Smooth muscle cell (in vitro differentiated cells): ENCODE measurements around the gene CALHM1. TPM values are rescaled to one million over a fixed set of nuclear protein-coding genes. Genes with fewer than 3 reads are reported as not detected.

Experiments used
- DNase-seq: peaks from one replicate; lab custom pipeline; 2025; ENCODE audit not compliant: unreplicated experiment; lab: John Stamatoyannopoulos, UW
- H2AFZ ChIP-seq: fragments of 200-600 bp; sonication (generic); 2 replicates; pipeline ENCODE4 v1.6.0; 2016; ENCODE audit warnings: antibody characterized with exemption, low read depth, mild to moderate bottlenecking
- H3F3A ChIP-seq: fragments of 200-600 bp; sonication (generic); 2 replicates; pipeline ENCODE4 v1.6.0; 2017; ENCODE audit warnings: antibody characterized with exemption, low read depth
- H3K27ac ChIP-seq: fragments of 200-600 bp; sonication (generic); 2 replicates; pipeline ENCODE4 v1.5.1; 2016; ENCODE audit warnings: low read depth, mild to moderate bottlenecking
- H3K27me3 ChIP-seq: fragments of 200-600 bp; sonication (generic); 2 replicates; pipeline ENCODE4 v1.6.1; 2016; ENCODE audit warnings: low read depth, mild to moderate bottlenecking
- H3K36me3 ChIP-seq: fragments of 200-600 bp; sonication (generic); 2 replicates; pipeline ENCODE4 v1.5.1; 2016; ENCODE audit warnings: low read depth
- H3K4me1 ChIP-seq: fragments of 200-600 bp; sonication (generic); 2 replicates; pipeline ENCODE4 v1.5.1; 2016; ENCODE audit warnings: low read depth
- H3K4me2 ChIP-seq: fragments of 200-600 bp; sonication (generic); 2 replicates; pipeline ENCODE4 v1.6.0; 2016; ENCODE audit warnings: mild to moderate bottlenecking
- H3K4me3 ChIP-seq: fragments of 200-600 bp; sonication (generic); 2 replicates; pipeline ENCODE4 v1.5.1; 2016; ENCODE audit warnings: mild to moderate bottlenecking
- H3K79me2 ChIP-seq: fragments of 200-600 bp; sonication (generic); 2 replicates; pipeline ENCODE4 v1.6.0; 2016; ENCODE audit warnings: low read depth, mild to moderate bottlenecking
- H3K9ac ChIP-seq: fragments of 200-600 bp; sonication (generic); 2 replicates; pipeline ENCODE4 v1.6.0; 2016; ENCODE audit warnings: low read depth
- H3K9me3 ChIP-seq: fragments of 200-600 bp; sonication (generic); replicated peaks from 2 replicates; pipeline ENCODE4 v1.5.1; 2016; ENCODE audit warnings: low read depth
- H4K20me1 ChIP-seq: fragments of 200-600 bp; sonication (generic); 2 replicates; pipeline ENCODE4 v1.6.0; 2016; ENCODE audit warnings: low read depth
- WGBS: methylation state at CpG from one replicate; pipeline ENCODE4 v1.1.7; 2016; ENCODE audit warnings: low lambda C conversion rate; 5-methylcytosine and 5-hydroxymethylcytosine counted together
- polyA plus RNA-seq: library from polyadenylated mRNA; unstranded; fragments of >200 nt; fragmentation: Nextera tagmentation; extraction: Ambion mirVana; gene quantifications from 2 replicates; pipeline ENCODE4 v1.2.1, GENCODE V29; 2016
- total RNA-seq: library from RNA; depleted of rRNA; stranded (reverse); fragments of >200 nt; gene quantifications from 2 replicates; pipeline ENCODE4 v1.2.3, GENCODE V29; 2014
- TF ChIP-seq, protein P1 (sequence below): fragments of 200-600 bp; sonication (generic); IDR thresholded peaks from 2 replicates; pipeline ENCODE4 v1.5.1; 2017; ENCODE audit warnings: borderline replicate concordance, mild to moderate bottlenecking, antibody characterized with exemption; ENCODE audit not compliant: insufficient read depth, poor library complexity, severe bottlenecking

Gene CALHM1
- total and polyA plus RNA-seq, 2 experiments from 2014 or later, result 0.05 TPM; not detected in 1

DNA sequence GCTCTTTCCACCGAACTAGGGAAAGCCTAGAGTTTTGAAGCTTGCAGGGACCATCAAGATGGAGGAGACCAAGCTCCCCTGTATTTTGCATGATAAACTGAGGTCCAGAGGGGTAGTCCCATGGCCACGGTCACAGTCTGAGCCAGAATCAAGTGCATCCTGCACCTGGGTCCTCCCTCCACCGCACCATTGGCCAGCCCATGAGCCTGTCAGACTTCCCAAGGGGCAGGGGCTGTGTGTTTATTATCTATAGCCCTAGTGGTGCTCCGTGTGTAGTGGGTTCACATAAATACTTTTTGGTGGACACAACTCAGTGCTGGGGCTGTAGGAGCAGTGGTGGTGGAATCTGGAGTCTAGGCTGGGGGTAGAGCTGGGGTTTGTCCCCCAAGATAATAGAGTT, 16.7 kb upstream of the CALHM1 start:
- Histone ChIP-seq H3K4me1 (peaks cover 6% of the 10 kb centered on the region), H3K27me3 (no peaks in the 10 kb centered on the region), H3K27ac (no peak overlapping the region), H3K4me2 (no peak overlapping the region), H4K20me1 (no peaks in the 10 kb centered on the region), H2AFZ (no peak overlapping the region), H3K4me3 (no peak overlapping the region), H3K9me3 (no peaks in the 10 kb centered on the region), H3K36me3 (no peaks in the 10 kb centered on the region), H3F3A (no peaks in the 10 kb centered on the region), H3K9ac (no peak overlapping the region), H3K79me2 (no peaks in the 10 kb centered on the region)
- TF ChIP-seq, protein P1, sequence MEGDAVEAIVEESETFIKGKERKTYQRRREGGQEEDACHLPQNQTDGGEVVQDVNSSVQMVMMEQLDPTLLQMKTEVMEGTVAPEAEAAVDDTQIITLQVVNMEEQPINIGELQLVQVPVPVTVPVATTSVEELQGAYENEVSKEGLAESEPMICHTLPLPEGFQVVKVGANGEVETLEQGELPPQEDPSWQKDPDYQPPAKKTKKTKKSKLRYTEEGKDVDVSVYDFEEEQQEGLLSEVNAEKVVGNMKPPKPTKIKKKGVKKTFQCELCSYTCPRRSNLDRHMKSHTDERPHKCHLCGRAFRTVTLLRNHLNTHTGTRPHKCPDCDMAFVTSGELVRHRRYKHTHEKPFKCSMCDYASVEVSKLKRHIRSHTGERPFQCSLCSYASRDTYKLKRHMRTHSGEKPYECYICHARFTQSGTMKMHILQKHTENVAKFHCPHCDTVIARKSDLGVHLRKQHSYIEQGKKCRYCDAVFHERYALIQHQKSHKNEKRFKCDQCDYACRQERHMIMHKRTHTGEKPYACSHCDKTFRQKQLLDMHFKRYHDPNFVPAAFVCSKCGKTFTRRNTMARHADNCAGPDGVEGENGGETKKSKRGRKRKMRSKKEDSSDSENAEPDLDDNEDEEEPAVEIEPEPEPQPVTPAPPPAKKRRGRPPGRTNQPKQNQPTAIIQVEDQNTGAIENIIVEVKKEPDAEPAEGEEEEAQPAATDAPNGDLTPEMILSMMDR, result no peak
- WGBS, result 86% methylated on average over 4 of the region's 4 CpGs
- no peak for DNase-seq

GRCh38 chr10:103474077-103474476, 15.4 kb upstream of the CALHM1 start:
- H3K4me1 ChIP-seq, result peaks cover 6% of the 10 kb centered on the region
- DNase-seq, result no peak
- H3K79me2 ChIP-seq, result no peaks in the 10 kb centered on the region
- TF ChIP-seq, protein P1, result no peak
- no peaks in the 10 kb centered on the region for H3F3A ChIP-seq
- H3K27me3 ChIP-seq, result no peaks in the 10 kb centered on the region
- H3K4me2 ChIP-seq, result no peak overlapping the region
- no peak overlapping the region for H3K4me3 ChIP-seq
- H2AFZ ChIP-seq, result no peak overlapping the region
- no peak overlapping the region for H3K9ac ChIP-seq
- no peaks in the 10 kb centered on the region for H3K36me3 ChIP-seq
- 85% methylated on average over 3 of the region's 3 CpGs for WGBS
- H3K9me3 ChIP-seq, result no peaks in the 10 kb centered on the region
- H4K20me1 ChIP-seq, result no peaks in the 10 kb centered on the region
- H3K27ac ChIP-seq, result no peak overlapping the region

GRCh38 chr10:103473261-103473671, 14.6 kb upstream of the CALHM1 start:
- 96% methylated on average over 32 of the region's 32 CpGs for WGBS
- Histone ChIP-seq H3K4me1 (peaks cover 6% of the 10 kb centered on the region), H3K9ac (no peak overlapping the region), H3F3A (no peaks in the 10 kb centered on the region), H3K4me3 (no peak overlapping the region), H3K27ac (no peak overlapping the region), H3K27me3 (no peaks in the 10 kb centered on the region), H3K9me3 (no peaks in the 10 kb centered on the region), H3K79me2 (no peaks in the 10 kb centered on the region), H4K20me1 (no peaks in the 10 kb centered on the region), H3K36me3 (no peaks in the 10 kb centered on the region), H3K4me2 (no peak overlapping the region), H2AFZ (no peak overlapping the region)
- no peak for DNase-seq
- TF ChIP-seq, protein P1, result no peak

GRCh38 chr10:103472005-103472404, 13.3 kb upstream of the CALHM1 start:
- no peak overlapping the region for H3K9ac ChIP-seq

More at GRCh38 chr10:103472005-103472404, 13.3 kb upstream of the CALHM1 start:
- H3K4me3 ChIP-seq, result no peak overlapping the region
- H3K36me3 ChIP-seq, result no peaks in the 10 kb centered on the region
- H3K4me2 ChIP-seq, result no peak overlapping the region
- no peak overlapping the region for H3K27ac ChIP-seq
- WGBS, result 88% methylated on average over 2 of the region's 2 CpGs
- H3K79me2 ChIP-seq, result no peaks in the 10 kb centered on the region
- peaks cover 6% of the 10 kb centered on the region for H3K4me1 ChIP-seq
- DNase-seq, result no peak
- no peaks in the 10 kb centered on the region for H4K20me1 ChIP-seq
- no peaks in the 10 kb centered on the region for H3K27me3 ChIP-seq
- no peaks in the 10 kb centered on the region for H3K9me3 ChIP-seq
- no peaks in the 10 kb centered on the region for H3F3A ChIP-seq
- TF ChIP-seq, protein P1, result no peak
- no peak overlapping the region for H2AFZ ChIP-seq
